ENCODE data around the gene TMSB10. TPM values are rescaled to one million over a fixed set of nuclear protein-coding genes. Genes with fewer than 3 reads are reported as not detected.

Gene TMSB10
- total and polyA plus RNA-seq, 2 donors (not counting 1 experiment from before 2014, with no cell fraction given), result 7,414 to 8,130 TPM

DNA sequence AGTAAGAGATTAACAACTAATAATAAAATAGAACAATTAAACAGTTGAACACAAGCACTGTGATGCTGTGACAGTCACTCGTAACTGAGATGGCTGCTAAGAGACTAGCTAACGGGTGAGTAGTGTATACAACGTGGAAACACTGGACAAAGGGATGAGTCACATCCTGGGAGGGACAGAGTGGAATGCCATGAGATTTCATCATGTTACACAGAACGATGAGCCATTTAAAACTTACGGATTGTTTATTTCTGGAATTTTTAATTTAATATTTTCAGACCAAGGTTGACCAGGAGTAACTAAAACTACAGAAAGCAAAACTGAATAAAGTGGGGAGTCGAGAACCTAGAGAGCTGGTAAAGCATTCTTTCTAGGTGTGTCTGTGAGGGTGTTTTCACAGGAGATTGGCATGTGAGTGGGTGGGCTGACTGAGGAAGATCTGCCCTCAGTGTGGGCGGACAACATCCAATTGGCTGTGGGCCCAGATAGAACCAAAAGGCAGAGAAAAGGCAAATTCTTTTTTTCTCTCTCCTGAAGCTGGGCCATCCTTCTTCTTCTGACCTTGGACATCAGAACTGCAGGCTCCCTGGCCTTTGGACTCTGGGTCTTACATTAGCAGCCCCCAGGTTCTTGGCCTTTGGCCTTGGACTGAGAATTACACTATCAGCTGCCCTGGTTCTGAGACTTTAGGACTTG lies 14.6 kb downstream of the TMSB10 start:
- H3K79me2 ChIP-seq (ENCODE audit: control insufficient read depth, insufficient read depth, low read length), result no peaks in the 10 kb centered on the region
- peak overlapping the region; percentile 17 to 35 (median 26) for H3K4me3 ChIP-seq (replicated peaks in 1 of 4; ENCODE audit: control extremely low read depth in 1 of 4, insufficient read depth in 1 of 4, low read depth in 3 of 4, low read length in 4 of 4)
- H4K20me1 ChIP-seq (ENCODE audit: control insufficient read depth, extremely low read depth, insufficient read depth, low read length), result no peaks in the 10 kb centered on the region
- peak overlapping the region; percentile 60 for H3K9ac ChIP-seq (ENCODE audit: insufficient read depth, low read length)
- H3K36me3 ChIP-seq (ENCODE audit: control insufficient read depth, insufficient read depth, low read length), result no peaks in the 10 kb centered on the region
- H3K4me2 ChIP-seq (ENCODE audit: extremely low read depth, insufficient read depth, low read length), result peak overlapping the region; percentile 83
- peak overlapping the region; percentile 56 for H2AFZ ChIP-seq (ENCODE audit: low read length)
- peak; percentile 97 to 98 for DNase-seq (ENCODE audit: low read depth in 2 of 2)
- no peaks in the 10 kb centered on the region for H3K9me3 ChIP-seq (ENCODE audit: control insufficient read depth, insufficient read depth, low read depth, low read length)
- peak overlapping the region; percentile 98 for H3K27ac ChIP-seq (ENCODE audit: insufficient read depth, low read length)
- H3K4me1 ChIP-seq (ENCODE audit: control insufficient read depth, extremely low read depth, insufficient read depth, low read length), result peaks cover 8% of the 10 kb centered on the region
- H3K27me3 ChIP-seq (ENCODE audit: control insufficient read depth, insufficient read depth, low read length), result no peaks in the 10 kb centered on the region
- TF ChIP-seq EZH2 (IDR thresholded peaks at IDR 0.05; ENCODE audit: low read length, missing control alignments), result no peak
- TF ChIP-seq, protein P1, sequence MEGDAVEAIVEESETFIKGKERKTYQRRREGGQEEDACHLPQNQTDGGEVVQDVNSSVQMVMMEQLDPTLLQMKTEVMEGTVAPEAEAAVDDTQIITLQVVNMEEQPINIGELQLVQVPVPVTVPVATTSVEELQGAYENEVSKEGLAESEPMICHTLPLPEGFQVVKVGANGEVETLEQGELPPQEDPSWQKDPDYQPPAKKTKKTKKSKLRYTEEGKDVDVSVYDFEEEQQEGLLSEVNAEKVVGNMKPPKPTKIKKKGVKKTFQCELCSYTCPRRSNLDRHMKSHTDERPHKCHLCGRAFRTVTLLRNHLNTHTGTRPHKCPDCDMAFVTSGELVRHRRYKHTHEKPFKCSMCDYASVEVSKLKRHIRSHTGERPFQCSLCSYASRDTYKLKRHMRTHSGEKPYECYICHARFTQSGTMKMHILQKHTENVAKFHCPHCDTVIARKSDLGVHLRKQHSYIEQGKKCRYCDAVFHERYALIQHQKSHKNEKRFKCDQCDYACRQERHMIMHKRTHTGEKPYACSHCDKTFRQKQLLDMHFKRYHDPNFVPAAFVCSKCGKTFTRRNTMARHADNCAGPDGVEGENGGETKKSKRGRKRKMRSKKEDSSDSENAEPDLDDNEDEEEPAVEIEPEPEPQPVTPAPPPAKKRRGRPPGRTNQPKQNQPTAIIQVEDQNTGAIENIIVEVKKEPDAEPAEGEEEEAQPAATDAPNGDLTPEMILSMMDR (conservative IDR thresholded peaks at IDR 0.05 in 1 of 2, IDR thresholded peaks at IDR 0.05 in 1 of 2; ENCODE audit: low read depth in 1 of 2, low read length in 2 of 2), result no peak

DNA sequence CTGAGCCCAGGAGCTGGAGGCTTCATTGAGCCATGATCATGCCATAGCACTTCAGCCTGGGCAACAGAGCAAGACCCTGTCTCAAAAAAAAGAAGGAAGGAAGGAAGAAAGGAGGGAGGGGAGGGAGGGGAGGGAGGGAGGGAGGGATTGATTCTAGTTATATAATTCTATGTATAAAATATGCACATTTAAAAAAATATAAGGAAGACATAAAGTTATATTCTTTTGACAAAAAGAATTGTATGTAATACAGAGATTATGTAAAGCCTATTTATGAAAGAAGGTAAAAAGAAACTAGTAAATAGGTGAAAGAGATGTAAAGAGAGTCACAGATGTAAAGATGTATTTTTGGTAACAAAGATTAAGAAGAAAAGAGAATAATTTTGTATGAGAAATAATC lies 17.6 kb downstream of the TMSB10 start:
- Histone ChIP-seq H3K4me1 (ENCODE audit: control insufficient read depth, extremely low read depth, insufficient read depth, low read length) (peaks cover 14% of the 10 kb centered on the region), H3K4me2 (ENCODE audit: extremely low read depth, insufficient read depth, low read length) (no peak overlapping the region), H3K36me3 (ENCODE audit: control insufficient read depth, insufficient read depth, low read length) (no peaks in the 10 kb centered on the region), H3K4me3 (replicated peaks in 1 of 4; ENCODE audit: control extremely low read depth in 1 of 4, insufficient read depth in 1 of 4, low read depth in 3 of 4, low read length in 4 of 4) (no peak overlapping the region), H3K27ac (ENCODE audit: insufficient read depth, low read length) (no peak overlapping the region), H3K9me3 (ENCODE audit: control insufficient read depth, insufficient read depth, low read depth, low read length) (no peaks in the 10 kb centered on the region), H2AFZ (ENCODE audit: low read length) (no peak overlapping the region), H3K27me3 (ENCODE audit: control insufficient read depth, insufficient read depth, low read length) (no peaks in the 10 kb centered on the region), H4K20me1 (ENCODE audit: control insufficient read depth, extremely low read depth, insufficient read depth, low read length) (no peaks in the 10 kb centered on the region), H3K9ac (ENCODE audit: insufficient read depth, low read length) (no peak overlapping the region), H3K79me2 (ENCODE audit: control insufficient read depth, insufficient read depth, low read length) (no peaks in the 10 kb centered on the region)
- no peak for DNase-seq (ENCODE audit: low read depth in 2 of 2)
- TF ChIP-seq, protein P1 (conservative IDR thresholded peaks at IDR 0.05 in 1 of 2, IDR thresholded peaks at IDR 0.05 in 1 of 2; ENCODE audit: low read depth in 1 of 2, low read length in 2 of 2), result no peak

DNA sequence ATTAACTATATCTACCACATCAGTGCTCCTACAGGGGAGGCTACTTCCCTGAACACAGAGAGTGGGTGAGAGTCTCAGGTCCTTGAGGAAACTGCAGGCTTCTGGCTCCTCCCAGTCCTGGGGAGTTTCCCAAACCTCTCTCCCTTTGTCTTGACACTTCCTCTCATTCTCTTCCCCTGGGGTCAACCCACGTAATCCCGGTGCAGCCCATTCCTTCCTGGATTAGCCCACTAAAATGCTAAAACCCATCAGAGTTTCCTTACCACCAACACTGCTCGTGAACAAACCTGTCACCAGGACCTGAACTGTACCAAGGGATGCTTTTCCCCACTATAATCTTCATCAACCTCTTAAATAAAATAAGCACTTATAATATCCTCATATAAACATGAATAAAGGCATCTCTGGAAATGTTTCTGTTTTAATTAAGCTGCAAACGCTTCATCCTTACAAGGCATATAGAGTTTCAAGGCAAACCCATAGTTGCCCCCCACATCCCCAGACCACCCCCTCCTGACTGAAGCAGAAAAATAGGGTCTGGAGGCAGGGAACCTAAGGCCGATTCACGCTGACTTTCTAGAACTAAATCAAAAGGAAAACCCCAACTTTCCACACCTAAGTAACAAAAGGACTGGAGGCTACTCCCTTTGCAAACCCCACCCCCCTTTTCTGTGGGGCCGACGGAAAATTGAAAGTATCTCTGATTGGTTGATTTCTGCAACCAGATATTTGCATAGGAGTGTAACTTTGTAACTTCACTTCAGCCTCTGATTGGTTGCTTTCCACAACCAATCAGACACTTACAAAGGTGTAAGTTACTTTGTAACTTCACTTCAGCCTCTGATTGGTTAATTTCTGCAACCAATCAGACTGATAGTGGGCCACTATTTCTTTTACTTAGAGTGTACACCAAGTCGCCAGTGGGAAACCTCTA lies 19.0 kb downstream of the TMSB10 start:
- Histone ChIP-seq H3K4me2 (ENCODE audit: extremely low read depth, insufficient read depth, low read length) (no peak overlapping the region), H3K9ac (ENCODE audit: insufficient read depth, low read length) (no peak overlapping the region), H3K4me3 (replicated peaks in 1 of 4; ENCODE audit: control extremely low read depth in 1 of 4, insufficient read depth in 1 of 4, low read depth in 3 of 4, low read length in 4 of 4) (no peak overlapping the region), H3K9me3 (ENCODE audit: control insufficient read depth, insufficient read depth, low read depth, low read length) (no peaks in the 10 kb centered on the region), H3K36me3 (ENCODE audit: control insufficient read depth, insufficient read depth, low read length) (no peaks in the 10 kb centered on the region), H4K20me1 (ENCODE audit: control insufficient read depth, extremely low read depth, insufficient read depth, low read length) (no peaks in the 10 kb centered on the region), H3K4me1 (ENCODE audit: control insufficient read depth, extremely low read depth, insufficient read depth, low read length) (peaks cover 11% of the 10 kb centered on the region), H2AFZ (ENCODE audit: low read length) (no peak overlapping the region), H3K27ac (ENCODE audit: insufficient read depth, low read length) (no peak overlapping the region), H3K79me2 (ENCODE audit: control insufficient read depth, insufficient read depth, low read length) (no peaks in the 10 kb centered on the region), H3K27me3 (ENCODE audit: control insufficient read depth, insufficient read depth, low read length) (no peaks in the 10 kb centered on the region)
- DNase-seq (ENCODE audit: low read depth in 2 of 2), result peak in 1 of 2 donors; percentile 68
- TF ChIP-seq, protein P1 (conservative IDR thresholded peaks at IDR 0.05 in 1 of 2, IDR thresholded peaks at IDR 0.05 in 1 of 2; ENCODE audit: low read depth in 1 of 2, low read length in 2 of 2), result no peak
- TF ChIP-seq EZH2 (IDR thresholded peaks at IDR 0.05; ENCODE audit: low read length, missing control alignments), result no peak
